HG03097 (cell line): Measurements from ENCODE around the gene IFIT2.
A peak's percentile ranks its signal among the peaks of the same experiment; 100 is the strongest.
"Not testable (repeated sequence)": the region's sequence is repeated elsewhere in the genome, so short reads cannot be mapped to it uniquely, and the experiment has no call there.

Source experiments
- ATAC-seq: cut with Tn5 transposase; IDR thresholded peaks from one replicate; pipeline ENCODE4 v1.9.1; 2021; ENCODE audit not compliant: unreplicated experiment, low FRiP score

The IFIT2 gene

DNA sequence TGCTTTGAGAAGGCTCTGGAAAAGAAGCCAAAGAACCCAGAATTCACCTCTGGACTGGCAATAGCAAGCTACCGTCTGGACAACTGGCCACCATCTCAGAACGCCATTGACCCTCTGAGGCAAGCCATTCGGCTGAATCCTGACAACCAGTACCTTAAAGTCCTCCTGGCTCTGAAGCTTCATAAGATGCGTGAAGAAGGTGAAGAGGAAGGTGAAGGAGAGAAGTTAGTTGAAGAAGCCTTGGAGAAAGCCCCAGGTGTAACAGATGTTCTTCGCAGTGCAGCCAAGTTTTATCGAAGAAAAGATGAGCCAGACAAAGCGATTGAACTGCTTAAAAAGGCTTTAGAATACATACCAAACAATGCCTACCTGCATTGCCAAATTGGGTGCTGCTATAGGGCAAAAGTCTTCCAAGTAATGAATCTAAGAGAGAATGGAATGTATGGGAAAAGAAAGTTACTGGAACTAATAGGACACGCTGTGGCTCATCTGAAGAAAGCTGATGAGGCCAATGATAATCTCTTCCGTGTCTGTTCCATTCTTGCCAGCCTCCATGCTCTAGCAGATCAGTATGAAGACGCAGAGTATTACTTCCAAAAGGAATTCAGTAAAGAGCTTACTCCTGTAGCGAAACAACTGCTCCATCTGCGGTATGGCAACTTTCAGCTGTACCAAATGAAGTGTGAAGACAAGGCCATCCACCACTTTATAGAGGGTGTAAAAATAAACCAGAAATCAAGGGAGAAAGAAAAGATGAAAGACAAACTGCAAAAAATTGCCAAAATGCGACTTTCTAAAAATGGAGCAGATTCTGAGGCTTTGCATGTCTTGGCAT is 4.8 kb downstream of the IFIT2 start:
- no peak for ATAC-seq

GRCh38 chr10:89307269-89307577 is 5.4 kb downstream of the IFIT2 start:
- no peak for ATAC-seq

DNA sequence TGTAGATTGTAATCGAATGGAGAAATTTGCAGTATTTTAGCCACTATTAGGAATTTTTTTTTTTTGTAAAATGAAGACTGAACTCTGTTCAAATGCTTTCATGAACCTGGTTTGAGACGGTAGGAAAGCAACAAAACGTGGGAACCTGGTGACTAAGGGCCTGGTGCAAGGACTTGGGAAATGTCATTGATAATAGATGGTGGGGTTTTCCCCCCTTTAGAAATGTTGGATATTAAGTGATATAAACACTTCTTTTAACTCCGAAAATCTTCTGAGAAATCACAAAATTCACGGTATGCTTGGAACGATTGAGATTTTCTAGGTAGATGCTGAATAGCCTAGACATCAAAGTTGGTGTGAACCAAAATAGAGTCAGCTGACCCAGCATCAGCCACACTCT is 6.4 kb downstream of the IFIT2 start:
- no peak for ATAC-seq

DNA sequence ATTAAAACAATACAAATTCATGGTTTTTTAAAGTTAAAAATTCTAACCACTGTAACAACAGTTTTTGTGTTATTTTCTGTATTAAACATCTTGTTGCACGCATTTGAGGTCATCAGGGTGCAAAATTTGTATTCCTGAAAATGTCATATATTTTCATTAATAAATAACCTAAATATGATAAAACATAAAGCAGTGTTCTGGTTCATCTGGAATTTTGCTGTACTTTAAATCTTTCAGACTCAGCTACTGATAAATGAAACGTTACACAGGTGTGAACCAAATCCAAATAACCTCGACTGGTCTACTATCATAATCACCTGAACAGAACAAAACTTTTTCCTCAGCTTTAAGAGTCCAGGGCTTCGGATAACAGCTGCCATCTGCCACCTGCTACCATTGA is 6.9 kb downstream of the IFIT2 start:
- ATAC-seq = no peak

DNA sequence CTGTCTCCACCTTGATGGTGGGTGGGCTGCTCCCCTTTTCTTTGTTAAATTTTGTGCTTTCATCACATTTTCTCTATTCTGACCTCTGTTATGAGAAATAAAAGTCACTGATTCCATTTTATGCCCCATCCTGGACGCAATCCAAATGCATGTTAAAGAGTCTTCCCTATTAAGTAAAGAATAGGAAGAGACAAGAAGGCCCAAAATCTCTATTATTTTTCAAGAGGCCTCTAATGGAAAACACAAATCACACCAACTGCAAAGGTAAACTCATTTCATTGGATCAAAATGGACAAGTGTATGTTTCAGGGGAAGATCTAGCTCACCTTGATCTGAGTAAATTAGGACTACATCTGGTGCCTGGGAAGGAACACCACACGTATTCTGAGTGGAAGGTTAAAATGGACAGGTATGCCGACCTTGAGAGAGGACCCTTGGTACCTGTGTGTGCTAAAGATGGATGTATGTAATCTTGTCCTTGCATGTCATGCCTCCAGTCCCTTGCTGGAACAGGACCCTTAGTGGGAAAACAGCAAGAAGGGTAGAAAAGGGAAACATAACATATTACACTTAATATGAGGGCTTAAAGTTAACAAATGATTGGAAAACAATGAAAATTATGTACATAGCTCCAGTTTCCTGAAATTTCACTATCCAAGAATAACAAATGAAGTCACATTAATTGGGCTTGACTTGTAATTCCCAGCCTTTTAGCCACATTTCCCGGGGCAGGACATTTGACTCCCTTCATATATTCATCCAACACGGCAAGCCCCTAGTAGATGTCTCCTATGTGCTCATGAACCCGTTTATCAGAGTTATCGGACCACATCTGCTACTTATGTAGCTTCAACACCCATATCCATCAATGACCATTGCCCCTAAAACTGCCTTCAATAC is 7.6 kb downstream of the IFIT2 start:
- no peak for ATAC-seq

DNA sequence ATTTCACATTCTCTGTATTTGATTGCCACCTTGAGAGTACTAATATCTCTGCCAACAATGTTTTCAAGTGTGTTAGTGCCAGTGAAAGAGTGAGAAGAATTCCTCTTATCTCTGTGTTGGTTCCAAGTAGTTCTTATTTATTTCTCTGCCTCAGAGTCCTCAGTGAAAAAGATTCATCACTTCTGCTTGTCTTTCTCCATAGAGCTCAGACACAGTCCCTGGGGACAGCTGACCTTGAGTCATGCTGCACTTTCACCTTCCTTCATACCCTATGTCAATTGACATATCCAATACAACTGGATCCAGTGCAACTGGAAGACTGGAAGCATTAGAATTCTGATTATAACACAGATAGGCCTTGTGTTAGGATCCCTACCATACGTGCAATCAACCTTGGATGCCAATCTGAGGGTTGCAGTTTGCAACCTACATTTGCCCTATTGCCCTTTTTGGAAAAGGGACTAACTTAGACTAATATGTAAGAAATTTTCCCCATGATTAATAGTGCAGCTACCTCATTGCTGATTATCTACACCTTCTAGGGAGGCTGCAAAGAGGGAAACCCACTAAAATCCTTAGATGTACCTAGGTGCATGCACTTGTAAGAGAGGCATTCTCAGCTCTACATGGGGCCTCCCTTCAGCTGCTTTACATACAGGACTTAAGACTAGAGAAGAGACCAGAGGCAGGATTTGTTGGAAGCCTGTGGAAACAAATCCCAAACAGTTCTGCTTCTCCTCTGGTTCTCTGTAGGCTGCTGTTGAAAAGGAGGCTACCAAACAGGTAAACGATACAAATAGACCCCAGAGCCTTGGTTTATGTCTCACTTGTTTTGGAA is 8.4 kb downstream of the IFIT2 start:
- no peak for ATAC-seq

DNA sequence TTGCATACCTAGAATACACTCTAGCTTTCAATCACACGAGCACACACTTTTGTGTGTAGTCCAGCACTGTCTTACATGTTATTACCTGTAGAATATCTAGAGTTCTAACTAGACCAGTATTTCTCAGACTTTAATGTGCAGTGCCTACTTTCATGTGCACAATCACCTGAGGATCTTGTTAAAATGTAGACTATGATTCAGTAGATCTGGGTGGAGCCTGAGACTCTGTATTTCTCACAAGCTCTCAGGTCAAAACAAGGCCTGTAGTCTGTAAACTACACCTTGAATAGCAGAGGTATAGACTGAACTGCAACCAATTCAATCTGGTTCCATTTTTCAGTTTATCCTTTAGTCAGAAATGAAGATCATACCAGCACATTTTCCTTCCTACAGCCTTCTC is 11.1 kb downstream of the IFIT2 start:
- no peak for ATAC-seq

GRCh38 chr10:89314676-89315075 is 12.8 kb downstream of the IFIT2 start:
- ATAC-seq = no peak

DNA sequence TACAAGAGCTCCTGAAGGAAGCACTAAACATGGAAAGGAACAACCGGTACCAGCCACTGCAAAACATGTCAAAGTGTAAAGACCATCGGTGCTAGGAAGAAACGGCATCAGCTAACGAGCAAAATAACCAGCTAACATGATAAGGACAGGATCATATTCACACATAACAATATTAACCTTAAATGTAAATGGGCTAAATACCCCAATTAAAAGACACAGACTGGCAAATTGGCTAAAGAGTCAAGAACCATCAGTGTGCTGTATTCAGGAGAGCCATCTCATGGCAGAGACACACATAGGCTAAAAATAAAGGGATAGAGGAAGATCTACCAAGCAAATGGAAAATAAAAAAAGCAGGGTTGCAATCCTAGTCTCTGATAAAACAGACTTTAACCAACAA is 16.2 kb downstream of the IFIT2 start:
- ATAC-seq = not testable (repeated sequence)

DNA sequence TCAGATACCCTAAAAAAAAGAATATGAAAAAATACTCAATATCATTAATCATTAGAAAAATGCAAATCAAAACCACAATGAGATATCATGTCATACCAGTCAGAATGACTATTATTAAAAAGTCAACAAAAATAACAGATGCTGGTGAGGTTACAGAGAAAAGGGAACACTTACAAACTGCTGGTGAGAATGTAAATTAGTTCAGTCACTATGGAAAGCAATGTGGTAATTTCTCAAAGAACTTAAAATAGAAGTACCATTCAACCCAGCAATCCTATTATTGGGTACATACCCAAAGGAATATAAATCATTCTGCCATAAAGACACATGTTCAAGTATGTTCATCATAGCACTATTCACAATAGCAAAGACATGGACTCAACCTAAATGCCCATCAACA is 23.2 kb downstream of the IFIT2 start:
- ATAC-seq = not testable (repeated sequence)

GRCh38 chr10:89325856-89326255 is 24.0 kb downstream of the IFIT2 start:
- not testable (repeated sequence) for ATAC-seq

DNA sequence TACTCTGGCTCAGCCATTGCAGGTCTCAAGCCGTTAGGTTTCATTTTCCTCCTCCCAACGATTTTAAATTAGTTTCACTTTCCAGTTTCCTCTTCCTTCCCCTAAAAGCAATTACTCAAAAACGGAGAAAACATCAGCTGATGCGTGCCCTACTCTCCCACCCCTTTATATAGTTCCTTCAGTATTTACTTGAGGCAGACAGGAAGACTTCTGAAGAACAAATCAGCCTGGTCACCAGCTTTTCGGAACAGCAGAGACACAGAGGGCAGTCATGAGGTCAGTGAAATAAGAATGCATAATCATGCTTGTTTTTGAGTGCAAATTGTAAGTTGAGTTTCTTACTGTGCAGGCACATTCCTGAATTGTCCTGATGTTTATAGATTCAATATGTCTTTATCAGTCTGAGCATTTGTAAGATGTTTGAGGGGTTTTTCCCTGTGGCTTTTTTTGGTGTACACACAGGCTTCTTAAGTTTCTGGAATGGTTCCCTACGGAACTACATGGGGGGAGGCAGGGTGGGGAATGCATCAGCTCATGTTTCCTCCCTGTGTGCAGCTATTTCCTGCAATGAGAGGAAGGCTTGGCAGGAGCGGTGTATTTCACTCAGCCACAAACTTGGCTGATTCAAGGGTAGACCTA is 26.1 kb downstream of the IFIT2 start, which contains the start of gene IFIT3:
Gene IFIT3 (plus strand): TSS at position 195 of the 639 bp plus-strand sequence. CDS start 77 bp downstream, at position 272.
- ATAC-seq = no peak

DNA sequence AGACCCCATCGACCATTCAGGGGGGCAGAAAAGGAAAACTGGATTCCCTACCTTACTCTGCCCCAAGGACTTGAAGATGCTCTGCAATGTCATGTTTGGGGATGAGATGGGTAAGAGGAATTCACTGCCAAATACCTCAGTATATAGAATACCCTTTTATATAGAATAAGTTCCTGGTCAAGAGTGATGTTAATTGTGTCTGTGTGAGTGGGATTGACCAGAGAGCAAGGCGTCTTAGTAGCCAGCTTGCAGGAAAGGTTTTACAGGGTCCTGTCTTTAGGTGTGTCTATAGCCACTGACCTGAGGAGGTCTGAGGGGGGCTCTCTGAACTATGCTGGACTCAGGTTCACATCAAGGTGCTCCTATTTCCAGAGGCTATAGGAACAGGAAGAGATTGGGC is 27.3 kb downstream of the IFIT2 start:
- ATAC-seq = no peak

DNA sequence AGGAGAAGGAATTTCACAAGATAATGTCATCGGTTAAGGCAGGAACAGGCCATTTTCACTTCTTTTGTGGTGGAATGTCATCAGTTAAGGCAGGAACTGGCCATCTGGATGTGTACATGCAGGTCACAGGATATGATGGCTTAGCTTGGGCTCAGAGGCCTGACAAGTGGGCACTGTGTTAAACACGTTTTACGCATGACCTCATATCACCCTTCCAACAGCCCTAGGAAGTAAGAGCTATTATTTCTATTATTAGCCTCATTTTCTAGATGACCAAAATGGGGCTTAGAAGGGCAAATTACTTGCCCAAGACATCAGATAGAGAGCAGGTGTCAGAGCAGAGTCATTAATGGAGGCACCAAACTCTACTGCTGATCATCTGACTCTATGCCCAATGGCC is 28.2 kb downstream of the IFIT2 start:
- not testable (repeated sequence) for ATAC-seq

- ATAC-seq = no peak
These were observed 28.8 kb downstream of the IFIT2 start for GRCh38 chr10:89330537-89331212.

DNA sequence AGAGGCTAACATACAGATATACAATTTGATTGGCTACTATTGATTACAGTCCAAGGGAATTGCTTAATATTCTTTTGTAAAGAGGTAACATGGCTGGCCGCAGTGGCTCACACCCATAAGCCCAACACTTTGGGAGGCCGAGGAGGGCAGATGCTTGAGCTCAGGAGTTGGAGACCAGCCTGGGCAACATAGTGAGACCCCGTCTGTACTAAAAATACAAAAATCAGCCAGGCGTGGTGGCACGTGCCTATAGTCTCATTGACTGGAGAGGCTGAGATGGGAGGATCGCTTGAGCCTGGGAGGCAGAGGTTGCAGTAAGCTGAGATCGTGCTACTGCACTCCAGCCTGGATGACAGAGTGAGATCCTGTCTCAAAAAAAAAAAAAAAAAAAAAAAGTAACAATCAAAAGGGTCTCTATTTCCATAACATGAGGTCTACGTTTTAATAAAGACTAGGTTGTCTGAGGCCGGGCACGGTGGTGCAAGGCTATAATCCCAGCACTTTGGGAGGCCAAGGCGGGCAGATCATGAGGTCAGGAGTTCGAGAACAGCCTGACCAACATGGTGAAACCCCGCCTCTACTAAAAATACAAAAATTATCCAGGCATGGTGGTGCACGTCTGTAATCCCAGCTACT is 29.8 kb downstream of the IFIT2 start:
- not testable (repeated sequence) for ATAC-seq

DNA sequence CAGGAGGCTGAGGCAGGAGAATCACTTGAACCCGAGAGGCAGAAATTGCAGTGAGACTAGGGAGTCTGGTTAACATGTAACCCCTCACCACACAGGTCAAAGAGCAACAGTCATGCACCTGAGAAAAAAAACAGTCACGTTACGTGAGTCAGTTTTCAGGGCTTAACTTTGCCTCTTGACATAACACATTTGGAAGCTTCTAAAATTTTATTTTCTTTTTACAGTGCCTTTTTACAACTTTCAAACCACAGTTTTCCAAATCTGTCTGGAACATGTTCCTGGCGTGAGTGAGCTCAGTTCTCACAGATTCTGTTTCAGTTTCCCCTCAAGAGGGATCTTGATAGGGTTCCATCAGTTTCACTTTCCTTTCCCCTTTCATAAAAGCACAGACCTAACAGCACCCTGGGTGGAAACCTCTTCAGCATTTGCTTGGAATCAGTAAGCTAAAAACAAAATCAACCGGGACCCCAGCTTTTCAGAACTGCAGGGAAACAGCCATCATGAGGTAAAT is 30.3 kb downstream of the IFIT2 start:
- peak; percentile 37 for ATAC-seq

DNA sequence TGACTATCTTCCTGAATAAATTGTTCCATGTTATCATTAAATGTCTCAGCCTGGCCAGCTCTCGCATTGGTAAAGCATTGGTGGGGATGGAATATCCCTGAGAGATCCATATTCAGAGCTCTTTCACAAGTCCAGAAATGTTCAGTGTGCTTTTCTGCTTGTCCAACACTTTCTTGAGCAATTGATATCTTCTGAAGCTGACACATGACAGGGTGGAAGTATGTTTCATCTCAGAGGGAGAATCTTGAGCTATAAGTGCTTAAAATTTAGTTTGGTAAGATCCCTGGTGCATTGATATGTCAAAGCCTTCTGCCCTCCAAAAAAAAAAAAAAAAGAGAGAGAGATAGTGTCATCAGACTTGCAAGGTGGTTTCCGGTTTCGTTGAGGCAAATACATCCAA is 33.4 kb downstream of the IFIT2 start:
- no peak for ATAC-seq

- ATAC-seq = no peak
These were observed 34.4 kb downstream of the IFIT2 start for GRCh38 chr10:89336241-89336640.
